ENCODE data around the gene GREB1. TPM values are rescaled to one million over a fixed set of nuclear protein-coding genes. Genes with fewer than 3 reads are reported as not detected.

GREB1 gene
- total and polyA plus RNA-seq, 2 experiments from 2014 or later, result 12.0 to 35.0 TPM

GRCh38 chr2:11559786-11560155 lies 25.9 kb downstream of the GREB1 start:
- no peak overlapping the region for H3K4me2 ChIP-seq
- Mint-ChIP-seq H3K27ac (0 out of 2 replicates have a peak overlapping the region, but pooled peaks have one; percentile 54), H3K36me3 (ENCODE audit: low read depth) (peaks cover 6% of the 10 kb centered on the region; the same call in 2 of the 3 replicates), H3K4me3 (no peak overlapping the region), H3K4me1 (peaks cover 41% of the 10 kb centered on the region), H3K27me3 (ENCODE audit: insufficient read depth, low read depth, poor library complexity) (peaks cover 5% of the 10 kb centered on the region), H3K9me3 (no peaks in the 10 kb centered on the region)
- no peak overlapping the region for H3K4me3 ChIP-seq
- ATAC-seq (peak; percentile 28; the same call in 1 of the 3 replicates), DNase-seq (ENCODE audit: low spot score) (no peak)
- H3K9me2 ChIP-seq (ENCODE audit: insufficient read depth), result no peaks in the 10 kb centered on the region
- TF ChIP-seq POLR2AphosphoS5 (IDR thresholded peaks at IDR 0.05; ENCODE audit: low read depth) (no peak), ZNF462 (CRISPR knock-in tag; IDR thresholded peaks at IDR 0.05) (no peak), REST (IDR thresholded peaks at IDR 0.05; ENCODE audit: unreplicated experiment) (no peak), CREB1 (CRISPR knock-in tag; IDR thresholded peaks at IDR 0.05; ENCODE audit: low read depth) (no peak), ETS1 (IDR thresholded peaks at IDR 0.05) (no peak), ZNF114 (CRISPR knock-in tag; IDR thresholded peaks at IDR 0.05) (no peak), JUNB (IDR thresholded peaks at IDR 0.05; ENCODE audit: unreplicated experiment) (no peak), EZH2phosphoT487 (IDR thresholded peaks at IDR 0.05; ENCODE audit: unreplicated experiment) (no peak), NANOG (IDR thresholded peaks at IDR 0.05; ENCODE audit: borderline replicate concordance) (no peak), EZH2 (IDR thresholded peaks at IDR 0.05; ENCODE audit: low read depth, unreplicated experiment) (no peak), STAT1 (IDR thresholded peaks at IDR 0.05; ENCODE audit: unreplicated experiment) (no peak), ZNF331 (CRISPR knock-in tag; IDR thresholded peaks at IDR 0.05; ENCODE audit: low read depth) (no peak), CTCF (conservative IDR thresholded peaks at IDR 0.05; ENCODE audit: low read depth in 2 of 2) (no peak)
- H4K20me1 ChIP-seq (replicated peaks; ENCODE audit: insufficient read depth), result peaks cover 6% of the 10 kb centered on the region; the same call in 1 of the 2 replicates
- H3K36me3 ChIP-seq (ENCODE audit: insufficient read depth), result no peaks in the 10 kb centered on the region
- H3F3A ChIP-seq (replicated peaks; ENCODE audit: low read depth), result no peaks in the 10 kb centered on the region
- no peaks in the 10 kb centered on the region for H3K27me3 ChIP-seq (ENCODE audit: insufficient read depth)
- peaks cover 14% of the 10 kb centered on the region for H3K4me1 ChIP-seq (ENCODE audit: insufficient read depth)
- no peak overlapping the region for H3K27ac ChIP-seq (ENCODE audit: low read depth)
- no peak overlapping the region for H2AFZ ChIP-seq
- peaks cover 17% of the 10 kb centered on the region for H3K79me2 ChIP-seq (replicated peaks; ENCODE audit: insufficient read depth)
